GM18520 (cell line): ENCODE data around the gene NKX2-3.

ENCODE experiments used
- ATAC-seq: cut with Tn5 transposase; IDR thresholded peaks from one replicate; pipeline ENCODE4 v1.9.1; 2021; ENCODE audit not compliant: unreplicated experiment

The NKX2-3 gene

DNA sequence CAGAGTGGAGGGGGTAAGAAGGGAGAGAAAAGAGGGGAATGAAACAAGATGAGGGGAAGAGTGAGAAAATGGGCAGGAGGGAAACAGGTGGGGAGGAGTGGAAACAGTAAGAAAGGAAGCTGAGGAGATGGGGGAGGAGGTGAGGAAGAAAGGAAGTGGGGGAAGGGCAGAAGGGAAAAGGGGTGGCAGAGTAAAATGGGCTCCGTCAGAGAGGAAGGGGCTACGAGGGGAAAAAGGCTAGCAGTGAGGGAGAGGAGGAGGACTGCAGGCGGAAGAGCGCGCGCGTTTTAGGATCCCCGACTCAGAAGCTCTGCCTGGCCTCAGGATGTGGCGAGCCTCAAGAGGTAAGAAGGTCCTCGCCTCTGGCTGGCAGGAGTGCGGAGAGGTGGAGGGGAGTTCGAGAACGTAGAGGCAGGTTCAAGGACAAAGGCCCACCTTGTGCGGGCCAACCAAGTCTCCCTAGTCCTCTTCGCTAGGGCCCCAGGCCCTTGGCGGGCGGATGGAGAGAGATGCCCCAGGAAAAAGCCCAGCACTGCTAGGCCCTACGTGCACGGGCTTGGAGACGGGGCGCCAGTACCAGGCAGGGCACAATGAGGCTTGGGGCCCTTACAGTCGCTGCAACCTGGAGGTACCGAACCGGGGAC lies 5.8 kb upstream of the NKX2-3 start:
- no peak for ATAC-seq

GRCh38 chr10:99527526-99528493 lies 4.9 kb upstream of the NKX2-3 start:
- no peak for ATAC-seq

DNA sequence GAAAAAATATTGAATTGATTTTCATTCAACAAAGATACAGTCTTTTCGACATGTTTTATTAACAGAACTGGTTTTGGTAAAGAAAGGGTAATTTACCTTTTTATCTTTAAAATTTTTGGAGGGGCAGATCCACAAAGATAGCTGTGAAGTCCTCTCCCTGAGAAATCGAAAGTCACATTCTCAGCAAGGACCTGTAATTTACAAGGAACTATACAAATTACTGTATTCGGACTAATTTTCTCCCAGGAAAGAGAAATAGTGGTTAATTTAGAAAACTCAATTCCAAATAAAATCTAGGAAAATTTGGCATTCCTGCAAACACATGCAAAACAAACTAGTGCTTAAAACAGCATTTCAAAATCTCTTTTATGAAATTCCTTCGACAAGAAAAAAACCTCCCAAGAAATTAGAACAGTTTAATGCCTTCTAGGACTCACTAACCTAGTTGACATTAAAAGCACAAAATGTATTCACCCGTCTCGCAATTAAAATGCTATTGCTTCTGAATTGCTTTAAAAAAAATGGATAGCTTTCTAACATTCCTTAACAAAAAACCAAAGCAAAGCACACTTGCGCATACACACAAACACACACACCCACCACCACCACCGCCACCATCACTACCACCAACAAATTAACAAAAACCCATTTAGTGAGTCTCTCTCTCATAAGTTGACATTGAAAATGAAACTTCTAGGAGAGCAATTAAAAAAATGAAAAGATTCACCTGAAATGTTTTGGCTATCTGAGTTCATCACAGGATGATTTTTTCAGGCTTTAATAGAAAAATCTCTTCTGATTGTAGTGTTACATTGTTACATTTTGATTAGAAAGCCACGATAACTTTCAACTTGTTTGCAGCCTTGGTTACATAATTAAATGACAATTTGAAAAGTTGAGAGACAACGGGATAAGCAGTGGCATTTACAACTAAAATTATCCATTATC lies 4.0 kb upstream of the NKX2-3 start:
- no peak for ATAC-seq

GRCh38 chr10:99529591-99530107 lies 3.1 kb upstream of the NKX2-3 start:
- no peak for ATAC-seq

GRCh38 chr10:99530108-99531025 lies 2.4 kb upstream of the NKX2-3 start:
- ATAC-seq = no peak

DNA sequence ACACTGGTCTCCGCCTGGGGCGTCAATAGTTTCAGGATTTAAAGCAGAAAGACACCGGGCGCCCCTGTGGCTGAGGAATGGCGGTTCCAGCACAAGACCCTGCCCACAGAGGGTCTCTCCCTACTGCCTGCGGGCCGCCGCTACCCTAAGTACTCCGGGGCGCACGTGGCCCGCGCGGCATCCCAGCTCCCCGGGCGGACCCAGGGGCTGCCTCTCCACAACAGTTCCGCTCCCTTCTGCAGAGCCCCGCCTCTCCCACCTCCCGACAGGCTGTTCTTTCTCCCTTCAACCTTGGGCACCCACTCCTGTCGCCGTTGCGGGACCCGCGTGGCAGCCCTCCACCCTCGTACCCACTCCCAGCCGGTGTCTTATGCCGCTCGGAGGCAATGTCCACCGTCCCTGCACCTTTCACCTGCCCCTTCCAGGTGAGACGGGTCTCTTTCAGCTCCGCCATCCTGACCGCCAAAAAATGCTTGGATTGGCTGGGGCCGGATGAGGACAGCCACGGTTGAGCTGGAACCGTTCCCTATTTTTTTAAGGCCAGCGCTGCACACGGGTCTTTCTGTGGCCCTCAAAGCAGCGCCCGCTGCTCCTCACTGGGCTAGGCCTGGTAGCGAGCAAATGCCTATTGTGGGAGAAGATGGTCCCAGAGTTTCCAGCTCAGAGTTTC lies 1.6 kb upstream of the NKX2-3 start:
- ATAC-seq = no peak

GRCh38 chr10:99531696-99532593 lies 797 bp upstream of the NKX2-3 start:
- ATAC-seq = no peak

GRCh38 chr10:99533496-99534449 lies 1.0 kb downstream of the NKX2-3 start:
- ATAC-seq = no peak

- no peak for ATAC-seq
Measured at GRCh38 chr10:99534450-99534938, 1.8 kb downstream of the NKX2-3 start.

- ATAC-seq = no peak
Measured at GRCh38 chr10:99534939-99535763, 2.4 kb downstream of the NKX2-3 start.

DNA sequence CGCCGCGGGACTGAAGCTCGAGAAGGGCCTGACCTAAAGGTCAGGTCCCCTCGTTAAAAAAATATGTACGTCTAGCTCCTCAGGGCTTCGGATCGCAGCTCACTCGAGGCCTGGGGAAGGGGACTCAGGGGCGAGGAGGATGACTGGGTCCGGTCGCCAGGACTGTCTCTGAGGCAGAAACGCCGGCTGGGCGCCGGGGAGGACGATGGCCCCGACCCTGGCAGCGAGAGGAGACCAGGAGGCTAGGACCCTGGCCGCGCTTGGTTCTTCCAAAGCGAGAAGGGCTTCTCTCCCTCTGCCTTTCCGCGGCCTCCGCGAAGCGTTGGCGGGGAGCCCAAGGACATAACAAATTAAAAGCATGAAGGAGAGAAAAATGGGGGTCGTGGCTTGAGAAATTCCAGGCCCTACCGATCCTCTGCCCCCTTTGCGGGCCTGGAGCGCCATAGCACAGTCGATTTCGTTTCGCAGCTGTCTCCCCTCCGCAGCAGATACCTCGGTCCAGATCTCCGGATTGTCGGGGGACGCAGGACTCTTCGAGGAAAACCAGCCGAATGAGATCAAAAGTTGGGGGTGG lies 3.1 kb downstream of the NKX2-3 start:
- no peak for ATAC-seq

GRCh38 chr10:99536338-99537085 lies 3.8 kb downstream of the NKX2-3 start:
- ATAC-seq = no peak

DNA sequence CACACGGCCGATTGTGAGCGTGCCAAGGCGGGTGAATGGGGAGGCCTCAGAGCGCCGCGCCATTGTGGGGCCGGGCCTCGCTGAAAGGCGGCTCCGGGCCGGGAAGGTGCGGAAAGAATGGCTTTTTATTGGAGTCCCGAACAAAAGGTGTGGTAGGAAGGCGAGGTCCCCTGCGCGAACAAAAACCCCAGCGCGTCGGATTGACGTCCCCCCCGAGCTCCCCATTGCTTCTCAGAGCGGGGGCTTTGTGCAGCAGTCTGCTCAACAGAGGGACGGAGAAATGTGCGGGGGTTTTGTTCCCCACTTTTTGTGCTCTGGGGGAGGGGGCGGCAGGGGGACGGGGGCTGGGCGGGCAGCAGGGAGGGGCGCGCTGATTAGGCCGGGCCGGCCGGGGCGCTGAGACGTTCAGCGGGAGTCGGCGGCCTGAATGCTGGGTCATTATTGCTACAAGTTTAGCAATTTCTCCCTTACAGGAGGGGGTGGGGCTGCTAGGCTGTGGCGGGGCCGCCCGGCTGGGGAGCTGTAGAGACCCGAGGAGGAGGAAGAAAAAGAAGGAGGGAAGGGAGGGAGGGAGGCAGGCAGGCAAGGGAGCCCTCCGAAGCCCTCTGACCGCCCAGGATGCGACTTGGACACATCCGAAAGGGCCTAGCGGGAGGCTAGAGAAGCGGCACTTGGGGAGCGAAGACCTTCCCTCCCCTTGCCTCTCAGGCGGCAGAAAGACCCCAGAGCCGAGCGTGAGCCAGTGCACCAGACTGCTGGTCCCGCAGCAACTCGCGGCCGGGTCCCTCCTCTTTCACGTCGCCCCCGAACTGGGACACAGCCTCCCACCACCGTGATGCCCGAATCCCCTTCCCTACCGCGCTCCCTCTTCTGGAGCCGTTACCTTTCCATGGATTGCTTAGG lies 4.6 kb downstream of the NKX2-3 start:
- ATAC-seq = no peak
